Psoas muscle (tissue), 8 donors: ENCODE measurements around the gene PPM1F. TPM values are rescaled to one million over a fixed set of nuclear protein-coding genes. Genes with fewer than 3 reads are reported as not detected.
"Not testable (repeated sequence)": the region's sequence is repeated elsewhere in the genome, so short reads cannot be mapped to it uniquely, and the experiment has no call there.

Experiments
- ATAC-seq, 4 donors: fragments of 200-7000 bp; cut with Tn5 transposase; one replicate each; pipeline ENCODE4 v1.9.1; 2020; ENCODE audit warnings: moderate library complexity in 3 of 4, mild to moderate bottlenecking in 2 of 4
- DNase-seq, 2 donors: peaks; one replicate each; pipeline ENCODE4 v3.0.0-alpha.2; 2020
- H3K27ac ChIP-seq: fragments of 200-600 bp; one replicate; pipeline ENCODE4 v1.8.0; 2022
- H3K27me3 ChIP-seq, 3 donors: fragments of 200-600 bp in 1 of 3; one replicate each; pipeline versions ENCODE4 v1.6.1 to v1.8.0; 2013 to 2022; ENCODE audit warnings: low read length in 2 of 3, mild to moderate bottlenecking in 2 of 3, moderate library complexity in 1 of 3; ENCODE audit not compliant: insufficient read depth in 3 of 3
- H3K36me3 ChIP-seq, 2 donors: fragments of 200-600 bp in 1 of 2; one replicate each; pipeline versions ENCODE4 v1.6.1 to v1.8.0; 2013 to 2022; ENCODE audit warnings: low read depth in 1 of 2, mild to moderate bottlenecking in 1 of 2, moderate library complexity in 1 of 2; ENCODE audit not compliant: insufficient read depth in 1 of 2
- H3K4me1 ChIP-seq: fragments of 200-600 bp; one replicate; pipeline ENCODE4 v1.8.0; 2022
- H3K4me3 ChIP-seq: fragments of 200-600 bp; one replicate; pipeline ENCODE4 v1.8.0; 2022; ENCODE audit warnings: mild to moderate bottlenecking
- H3K9me3 ChIP-seq: fragments of 200-600 bp; one replicate; pipeline ENCODE4 v1.8.0; 2022
- WGBS, 3 donors: extraction: QIAGEN DNeasy Blood & Tissue Kit; methylation state at CpG; one replicate each; pipeline versions ENCODE4 v1.1.6 to v1.1.7; 2013; 5-methylcytosine and 5-hydroxymethylcytosine counted together
- intact Hi-C, 2 donors: fragments of 100-400 bp; cut with DNase I; formaldehyde crosslinking; loops; one replicate each; pipeline versions ENCODE4 v1.11.0 to v1.14.2; 2022
- polyA plus RNA-seq, 3 donors: library from polyadenylated mRNA; stranded (reverse); fragments of 200-250 nt; gene quantifications; one replicate each; pipeline ENCODE4 v1.2.3, GENCODE V29; 2013
- total RNA-seq, 4 donors: library from RNA; stranded (reverse); fragmentation: NEBNext Ultra II Directional in 2 of 4; extraction: Animal tissue kit (Norgen Biotek cat#: 25700) in 2 of 4; gene quantifications; one replicate each; pipeline versions ENCODE4 v1.2.1 to v1.2.4, GENCODE V29; 2021 to 2023
- TF ChIP-seq, protein P1 (sequence below): fragments of 200-600 bp; IDR thresholded peaks from one replicate; pipeline ENCODE4 v1.8.0; 2022; ENCODE audit warnings: antibody characterized with exemption
- donor health status: healthy with polysubstance abuse.
- donor health status: DM: no; HTN: no; CAD: no; lungs with moderate emphysema.
- donor health status: Bipolar disorder and iron deficiency.
- donor health status: healthy.
- donor health status: DM: yes; HTN: yes; CAD: no.
- donor health status: DM: no; HTN: no; CAD: no.
- donor health status: DM: no; HTN: no; CAD: no.
- donor health status: DM: yes; HTN: yes; CAD: no.

The PPM1F gene
- total and polyA plus RNA-seq, 7 donors, result 8.1 to 29.5 (median 13.1) TPM

DNA sequence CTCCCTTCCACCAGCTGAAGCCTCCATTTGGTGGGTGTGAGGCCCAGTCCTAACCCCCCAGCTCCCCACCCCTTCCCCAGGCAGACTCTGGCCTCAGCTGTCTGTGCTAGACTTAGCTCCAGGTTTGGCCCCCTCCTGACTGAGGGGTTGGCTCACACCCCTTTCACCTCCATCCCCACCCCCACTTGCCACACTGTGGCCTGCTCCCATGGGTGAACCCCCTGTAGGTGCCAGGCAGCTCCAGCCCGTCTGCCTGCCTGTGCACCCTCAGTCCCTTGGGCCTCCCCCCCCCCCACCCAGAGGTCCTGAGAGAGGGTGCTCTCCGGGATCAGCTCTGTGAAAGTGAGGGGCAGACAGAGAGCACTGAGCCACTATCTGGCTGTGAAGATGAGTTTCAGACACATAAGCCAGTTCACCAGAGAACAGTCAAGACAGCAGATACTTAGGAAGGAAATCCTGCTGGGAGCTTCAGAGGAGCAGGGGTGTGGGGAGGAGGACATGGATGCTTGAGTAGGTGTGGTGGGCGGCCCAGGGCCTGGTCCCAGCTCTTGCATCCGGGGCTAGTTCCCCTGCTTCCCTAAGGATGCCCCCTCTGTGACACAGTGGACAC, 36.2 kb downstream of the PPM1F start:
- H3K4me3 ChIP-seq, result no peak overlapping the region
- intact Hi-C loops, result loop anchor here in 1 of 2 donors (5.0 kb wide), 1 partner anchor 46 kb away; no protein-coding TSS in a partner anchor
- H3K27me3 ChIP-seq, result no peaks in the 10 kb centered on the region
- TF ChIP-seq, protein P1, sequence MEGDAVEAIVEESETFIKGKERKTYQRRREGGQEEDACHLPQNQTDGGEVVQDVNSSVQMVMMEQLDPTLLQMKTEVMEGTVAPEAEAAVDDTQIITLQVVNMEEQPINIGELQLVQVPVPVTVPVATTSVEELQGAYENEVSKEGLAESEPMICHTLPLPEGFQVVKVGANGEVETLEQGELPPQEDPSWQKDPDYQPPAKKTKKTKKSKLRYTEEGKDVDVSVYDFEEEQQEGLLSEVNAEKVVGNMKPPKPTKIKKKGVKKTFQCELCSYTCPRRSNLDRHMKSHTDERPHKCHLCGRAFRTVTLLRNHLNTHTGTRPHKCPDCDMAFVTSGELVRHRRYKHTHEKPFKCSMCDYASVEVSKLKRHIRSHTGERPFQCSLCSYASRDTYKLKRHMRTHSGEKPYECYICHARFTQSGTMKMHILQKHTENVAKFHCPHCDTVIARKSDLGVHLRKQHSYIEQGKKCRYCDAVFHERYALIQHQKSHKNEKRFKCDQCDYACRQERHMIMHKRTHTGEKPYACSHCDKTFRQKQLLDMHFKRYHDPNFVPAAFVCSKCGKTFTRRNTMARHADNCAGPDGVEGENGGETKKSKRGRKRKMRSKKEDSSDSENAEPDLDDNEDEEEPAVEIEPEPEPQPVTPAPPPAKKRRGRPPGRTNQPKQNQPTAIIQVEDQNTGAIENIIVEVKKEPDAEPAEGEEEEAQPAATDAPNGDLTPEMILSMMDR, result no peak
- no peaks in the 10 kb centered on the region for H3K9me3 ChIP-seq
- peak in 1 of 2 donors; percentile 38 for DNase-seq
- WGBS, 3 donors, result 76 to 84% (median 79%) methylated on average over 4 of the region's 4 CpGs
- no peak overlapping the region for H3K27ac ChIP-seq
- ATAC-seq, result no peak
- no peaks in the 10 kb centered on the region for H3K4me1 ChIP-seq
- H3K36me3 ChIP-seq, result peaks cover 0 to 11% of the 10 kb centered on the region in 2 donors

DNA sequence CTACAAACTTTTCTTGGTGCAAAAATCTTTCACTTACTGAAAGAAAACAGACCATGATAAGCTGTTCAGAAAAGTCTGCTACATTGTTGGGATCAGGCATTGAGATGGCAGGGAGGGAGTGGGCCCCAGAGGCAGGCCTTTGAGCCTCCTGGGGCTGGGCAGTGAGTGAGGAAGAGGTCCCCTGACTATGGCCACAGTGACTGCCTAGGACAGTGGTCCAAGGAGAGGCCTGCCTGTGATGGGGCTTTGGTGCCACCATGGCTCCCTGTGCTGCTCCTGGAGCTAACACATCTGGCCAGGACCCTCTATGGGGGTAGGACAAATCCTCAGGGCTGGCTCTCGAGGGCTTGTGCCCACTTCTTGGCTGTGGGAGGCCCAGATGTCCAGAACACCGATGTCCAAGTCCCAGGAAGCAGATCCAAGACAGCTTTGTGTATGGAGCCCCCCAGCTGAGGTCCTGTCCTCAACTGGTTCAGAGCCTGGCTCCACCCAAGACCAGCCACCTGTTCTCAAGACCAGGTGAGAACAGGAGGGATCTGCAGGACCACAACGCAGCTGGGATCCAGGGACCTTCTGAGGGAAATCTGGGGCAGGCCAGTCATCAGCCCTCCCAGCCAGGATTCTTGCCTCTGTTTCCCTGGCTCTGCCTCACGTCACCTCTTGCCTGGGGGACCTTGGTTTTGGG, 36.9 kb downstream of the PPM1F start:
- WGBS, 3 donors, result 71 to 79% (median 78%) methylated on average over 4 of the region's 4 CpGs
- Histone ChIP-seq H3K4me1 (no peaks in the 10 kb centered on the region), H3K9me3 (no peaks in the 10 kb centered on the region), H3K36me3 (peaks cover 0 to 8% of the 10 kb centered on the region in 2 donors), H3K27ac (no peak overlapping the region), H3K27me3 (no peaks in the 10 kb centered on the region), H3K4me3 (no peak overlapping the region)
- DNase-seq (no peak), ATAC-seq (no peak)
- TF ChIP-seq, protein P1, result no peak
- intact Hi-C loops, result loop anchor here in 1 of 2 donors (5.0 kb wide), 1 partner anchor 47 kb away; no protein-coding TSS in a partner anchor

DNA sequence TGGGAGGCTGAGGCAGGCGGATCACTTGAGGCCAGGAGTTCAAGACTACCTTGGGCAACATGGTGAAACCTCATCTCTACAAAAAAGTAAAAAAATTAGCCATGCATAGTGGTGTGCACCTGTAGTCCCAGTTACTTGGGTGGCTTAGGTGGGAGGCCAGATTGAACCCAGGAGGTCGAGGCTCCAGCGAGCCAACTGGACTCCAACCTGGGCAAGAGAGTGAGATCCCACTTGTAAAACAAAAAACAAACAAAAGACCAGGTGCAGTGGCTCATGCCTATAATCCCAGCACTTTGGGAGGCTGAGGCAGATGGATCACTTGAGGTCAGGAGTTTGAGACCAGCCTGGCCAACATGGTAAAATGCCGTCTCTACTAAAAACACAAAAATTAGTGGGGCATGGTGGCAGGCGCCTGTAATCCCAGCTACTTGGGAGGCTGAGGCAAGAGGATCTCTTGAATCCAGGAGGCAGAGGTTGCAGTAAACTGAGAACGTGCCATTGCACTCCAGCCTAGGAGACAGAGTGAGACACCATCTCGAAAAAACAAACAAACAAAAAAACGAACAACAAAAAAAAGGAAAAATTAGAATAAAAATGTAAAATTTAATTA, 38.5 kb downstream of the PPM1F start:
- WGBS, 3 donors, result 97 to 99% (median 97%) methylated on average over 8 of the region's 8 CpGs
- H3K9me3 ChIP-seq, intact Hi-C loops, H3K27me3 ChIP-seq, H3K27ac ChIP-seq, H3K4me3 ChIP-seq, ATAC-seq, H3K36me3 ChIP-seq, H3K4me1 ChIP-seq: not testable (repeated sequence)
- peak in 1 of 2 donors; percentile 3 for DNase-seq

DNA sequence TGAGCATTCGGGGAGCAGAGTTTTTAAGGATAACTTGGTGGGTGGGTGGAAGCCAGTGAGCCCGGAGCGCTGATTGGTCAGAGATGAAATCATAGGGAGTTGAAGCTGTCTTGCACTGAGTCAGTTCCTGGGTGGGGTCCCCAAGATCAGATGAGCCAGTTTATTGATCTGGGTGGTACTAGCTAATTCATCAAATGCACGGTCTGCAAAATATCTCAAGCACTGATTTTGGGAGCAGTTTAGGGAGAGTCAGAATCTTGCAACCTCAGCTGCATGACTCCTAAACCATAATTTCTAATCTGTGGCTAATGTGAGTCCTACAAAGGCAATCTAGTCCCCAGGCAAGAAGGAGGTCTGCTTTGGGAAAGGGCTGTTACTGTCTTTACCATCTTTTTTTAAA, 42.3 kb downstream of the PPM1F start:
- H3K27me3 ChIP-seq, H3K36me3 ChIP-seq, H3K27ac ChIP-seq, H3K4me3 ChIP-seq, ATAC-seq, H3K4me1 ChIP-seq, intact Hi-C loops, H3K9me3 ChIP-seq: not testable (repeated sequence)
- DNase-seq, result peak in 1 of 2 donors; percentile 8
- WGBS, 3 donors, result 88 to 92% (median 89%) methylated on average over 4 of the region's 4 CpGs

DNA sequence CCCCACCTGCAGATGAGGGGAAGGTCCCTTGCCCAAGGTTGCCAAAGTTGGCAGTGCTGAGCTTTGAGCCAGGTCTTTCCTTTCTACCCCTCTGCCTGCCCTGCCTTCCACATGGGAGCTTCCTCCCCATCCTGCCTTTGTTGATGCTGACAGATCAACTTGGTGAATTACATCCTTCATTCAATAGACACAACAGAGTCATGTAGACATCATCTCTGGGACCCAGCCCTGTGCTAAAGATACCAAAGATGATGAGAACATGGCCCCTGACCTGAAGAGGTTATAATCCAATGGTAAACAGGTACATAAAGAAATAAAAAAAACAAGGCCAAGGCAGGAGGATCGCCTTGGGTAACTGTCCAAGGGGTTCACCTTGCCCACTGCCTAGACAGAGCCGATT, 42.8 kb downstream of the PPM1F start:
- H3K4me1 ChIP-seq, result no peaks in the 10 kb centered on the region
- DNase-seq (peak in 1 of 2 donors; percentile 1), ATAC-seq (no peak)
- H3K4me3 ChIP-seq, result no peak overlapping the region
- intact Hi-C loops, result no loop called here
- no peak overlapping the region for H3K27ac ChIP-seq
- H3K36me3 ChIP-seq, result no peaks in the 10 kb centered on the region
- H3K27me3 ChIP-seq, result no peaks in the 10 kb centered on the region
- TF ChIP-seq, protein P1, result no peak
- H3K9me3 ChIP-seq, result no peaks in the 10 kb centered on the region
- 90 to 96% (median 95%) methylated on average over 2 of the region's 2 CpGs for WGBS, 3 donors
